HepG2 (cell line): ENCODE data around the gene KBTBD13. TPM values are rescaled to one million over a fixed set of nuclear protein-coding genes. Genes with fewer than 3 reads are reported as not detected.

Source experiments
- ATAC-seq: fragments of 200-7000 bp; cut with Tn5 transposase; 3 replicates; pipeline ENCODE4 v1.9.1; 2020; ENCODE audit warnings: mild to moderate bottlenecking, moderate library complexity
- BruUV-seq: library from RNA; stranded (reverse); fragments of 400-500 nt; replicated peaks from 2 replicates; lab custom pipeline; 2021; lab: Mats Ljungman, UMichigan
- CTCF ChIA-PET: fragments of 300-600 bp; formaldehyde crosslinking; extraction: SDS; loops from one replicate; lab custom pipeline; 2021; ENCODE audit warnings: low total read pairs, inconsistent platforms, low intra/inter-chr PET ratio; lab: Yijun Ruan, JAX
- POLR2A ChIA-PET: fragments of 350-600 bp; sonication (Branson Sonifier 250); formaldehyde crosslinking; loops from one replicate; lab custom pipeline; 2020; ENCODE audit warnings: antibody characterized with exemption, inconsistent platforms; lab: Yijun Ruan, JAX
- DNase-seq: peaks from one replicate; pipeline ENCODE4 v3.0.0-alpha.2; 2015; ENCODE audit warnings: low spot score
- FAIRE-seq: peaks from 3 replicates; lab custom pipeline; 2011; peaks lifted over from hg19 to GRCh38; lab: Jason Lieb, UNC
- H2AFZ ChIP-seq: one replicate; pipeline ENCODE4 v1.6.1; 2011; ENCODE audit warnings: low read length, inconsistent platforms
- H3K27ac ChIP-seq: fragments of 300-600 bp; 3 replicates; pipeline ENCODE4 v1.8.0; 2011; ENCODE audit warnings: mixed run types, mild to moderate bottlenecking, mixed read lengths, low read length, inconsistent platforms; ENCODE audit not compliant: insufficient read depth; ENCODE audit errors: extremely low read length
- H3K27me3 ChIP-seq, 2 experiments: fragments of 200-600 bp in 1 of 2; 2 replicates in 1 of 2; 3 replicates in 1 of 2; pipeline versions ENCODE4 v1.6.0 to v1.8.0; 2011; ENCODE audit warnings: low read length in 2 of 2, mild to moderate bottlenecking in 2 of 2, moderate library complexity in 2 of 2, inconsistent platforms in 1 of 2; ENCODE audit not compliant: insufficient read depth in 2 of 2, control insufficient read depth in 1 of 2
- H3K36me3 ChIP-seq, 2 experiments: fragments of 200-600 bp in 1 of 2; replicated peaks in 1 of 2; 2 replicates in 1 of 2; 3 replicates in 1 of 2; pipeline versions ENCODE4 v1.5.1 to v1.8.0; 2011; ENCODE audit warnings: low read length in 2 of 2, inconsistent platforms in 1 of 2; ENCODE audit not compliant: insufficient read depth in 2 of 2, control insufficient read depth in 1 of 2
- H3K4me1 ChIP-seq: 2 replicates; pipeline ENCODE4 v1.5.1; 2012; ENCODE audit warnings: low read length, inconsistent platforms; ENCODE audit not compliant: insufficient read depth
- H3K4me2 ChIP-seq: 2 replicates; pipeline ENCODE4 v1.6.0; 2011; ENCODE audit warnings: low read depth, low read length, inconsistent platforms
- H3K4me3 ChIP-seq, 3 experiments: fragments of 200-600 bp in 1 of 3; sonication (generic), shearing (Covaris generic) in 1 of 3; replicated peaks in 1 of 3; 2 replicates each; pipeline ENCODE4 v1.5.1; 2011 to 2016; ENCODE audit warnings: low read length in 3 of 3, inconsistent platforms in 2 of 3, low read depth in 2 of 3, mild to moderate bottlenecking in 2 of 3, control low read depth in 1 of 3, mixed read lengths in 1 of 3; ENCODE audit not compliant: insufficient read depth in 1 of 3
- H3K79me2 ChIP-seq: one replicate; pipeline ENCODE4 v1.6.1; 2011; ENCODE audit warnings: low read length, inconsistent platforms; ENCODE audit not compliant: insufficient read depth
- H3K9ac ChIP-seq: 2 replicates; pipeline ENCODE4 v1.6.0; 2011; ENCODE audit warnings: mild to moderate bottlenecking, low read depth, low read length, inconsistent platforms; ENCODE audit not compliant: insufficient read depth
- H3K9me3 ChIP-seq: 2 replicates; pipeline ENCODE4 v1.5.1; 2012; ENCODE audit warnings: mild to moderate bottlenecking, low read length
- H4K20me1 ChIP-seq: 2 replicates; pipeline ENCODE4 v1.6.0; 2011; ENCODE audit warnings: inconsistent platforms, mild to moderate bottlenecking, low read length, moderate library complexity; ENCODE audit not compliant: insufficient read depth
- CENPT ChIP-seq: sonication (generic); formaldehyde crosslinking; IDR thresholded peaks from 2 replicates; pipeline ENCODE4 v1.8.0; 2022; ENCODE audit warnings: low read depth, mild to moderate bottlenecking, moderate library complexity, missing genetic modification reagents
- DMAP1 ChIP-seq: IDR thresholded peaks from 2 replicates; pipeline ENCODE4 v1.6.1; 2016
- GATAD2A ChIP-seq: IDR thresholded peaks from 2 replicates; pipeline ENCODE4 v1.6.1; 2016
- GTF3A ChIP-seq: sonication (generic); formaldehyde crosslinking; conservative IDR thresholded peaks from 2 replicates; pipeline ENCODE4 v1.4.0; 2020; ENCODE audit warnings: mild to moderate bottlenecking, missing genetic modification reagents
- HOXA9 ChIP-seq: sonication (generic); formaldehyde crosslinking; IDR thresholded peaks from 2 replicates; pipeline ENCODE4 v1.8.1; 2022; ENCODE audit warnings: missing genetic modification reagents, mild to moderate bottlenecking, moderate library complexity, borderline replicate concordance
- SP1 ChIP-seq, 2 experiments: fragments of 450-650 bp in 1 of 2; sonication (generic) in 1 of 2; formaldehyde crosslinking in 1 of 2; IDR thresholded peaks; 2 replicates each; pipeline versions ENCODE4 v1.4.0 to v1.6.1; 2016 to 2020; ENCODE audit warnings: missing genetic modification reagents in 1 of 2
- SP4 ChIP-seq: sonication (generic); formaldehyde crosslinking; IDR thresholded peaks from 2 replicates; pipeline ENCODE4 v1.8.1; 2023; ENCODE audit warnings: mild to moderate bottlenecking, missing genetic modification reagents
- SRF ChIP-seq: IDR thresholded peaks from 2 replicates; pipeline ENCODE4 v1.6.1; 2011; ENCODE audit warnings: mild to moderate bottlenecking, low read depth, low read length, moderate library complexity
- TEAD3 ChIP-seq: optimal IDR thresholded peaks from 2 replicates; pipeline ENCODE3; 2016; ENCODE audit warnings: borderline replicate concordance
- ZNF160 ChIP-seq: sonication (generic); formaldehyde crosslinking; IDR thresholded peaks from 2 replicates; pipeline ENCODE4 v1.8.0; 2022; ENCODE audit warnings: mild to moderate bottlenecking, inconsistent platforms, missing genetic modification reagents
- ZNF737 ChIP-seq: sonication (generic); formaldehyde crosslinking; IDR thresholded peaks from 2 replicates; pipeline ENCODE4 v1.5.0; 2020; ENCODE audit warnings: missing genetic modification reagents, mild to moderate bottlenecking, borderline replicate concordance
- ZNF792 ChIP-seq: IDR thresholded peaks from 2 replicates; pipeline ENCODE4 v1.6.1; 2016
- WGBS: methylation state at CpG from one replicate; pipeline ENCODE4 v1.1.6; 2017; ENCODE audit warnings: low lambda C conversion rate; 5-methylcytosine and 5-hydroxymethylcytosine counted together
- in situ Hi-C: cut with HindIII; loops from 2 replicates; pipeline ENCODE4 v1.10.0; 2017; ENCODE audit warnings: low pct_unique_long_range_greater_than_20kb; ENCODE audit not compliant: extremely low pct_ligation_motif_present
- intact Hi-C: fragments of 100-400 bp; cut with micrococcal nuclease; formaldehyde crosslinking; loops from one replicate; pipeline ENCODE4 v1.10.0; 2022; ENCODE audit not compliant: unreplicated experiment
- polyA plus RNA-seq, 8 experiments: library from polyadenylated mRNA; depleted of rRNA in 3 of 8; stranded (reverse) in 7 of 8; unstranded in 1 of 8; fragments of >200 nt; fragmentation: Illumina TruSeq in 4 of 8; extraction: Trizol in 4 of 8; gene quantifications; 2 replicates each; pipeline versions ENCODE4 v1.2.1 to v1.2.3, GENCODE V29; 2011 to 2016; ENCODE audit warnings: low read depth in 4 of 8, missing spikeins in 1 of 8, mixed read lengths in 1 of 8; ENCODE audit not compliant: insufficient read depth in 1 of 8
- total RNA-seq, 5 experiments: library from RNA; depleted of rRNA; stranded (reverse); fragments of >200 nt; fragmentation: Illumina TruSeq; extraction: Trizol; gene quantifications; 2 replicates each; pipeline ENCODE4 v1.2.3, GENCODE V29; 2016; ENCODE audit warnings: low read depth in 1 of 5
- TF ChIP-seq, protein P1 (sequence below): sonication (generic); formaldehyde crosslinking; IDR thresholded peaks from 2 replicates; pipeline ENCODE4 v1.4.0; 2020; ENCODE audit warnings: missing genetic modification reagents
- TF ChIP-seq, protein P2 (sequence below): sonication (generic); formaldehyde crosslinking; IDR thresholded peaks from 2 replicates; pipeline ENCODE4 v1.8.0; 2022; ENCODE audit warnings: missing genetic modification reagents, mild to moderate bottlenecking, moderate library complexity, borderline replicate concordance

The KBTBD13 gene
- total and polyA plus RNA-seq, 2 of the 13 experiments (the other 11 are each of a cell fraction or from before 2014, with no cell fraction given) = not detected

DNA sequence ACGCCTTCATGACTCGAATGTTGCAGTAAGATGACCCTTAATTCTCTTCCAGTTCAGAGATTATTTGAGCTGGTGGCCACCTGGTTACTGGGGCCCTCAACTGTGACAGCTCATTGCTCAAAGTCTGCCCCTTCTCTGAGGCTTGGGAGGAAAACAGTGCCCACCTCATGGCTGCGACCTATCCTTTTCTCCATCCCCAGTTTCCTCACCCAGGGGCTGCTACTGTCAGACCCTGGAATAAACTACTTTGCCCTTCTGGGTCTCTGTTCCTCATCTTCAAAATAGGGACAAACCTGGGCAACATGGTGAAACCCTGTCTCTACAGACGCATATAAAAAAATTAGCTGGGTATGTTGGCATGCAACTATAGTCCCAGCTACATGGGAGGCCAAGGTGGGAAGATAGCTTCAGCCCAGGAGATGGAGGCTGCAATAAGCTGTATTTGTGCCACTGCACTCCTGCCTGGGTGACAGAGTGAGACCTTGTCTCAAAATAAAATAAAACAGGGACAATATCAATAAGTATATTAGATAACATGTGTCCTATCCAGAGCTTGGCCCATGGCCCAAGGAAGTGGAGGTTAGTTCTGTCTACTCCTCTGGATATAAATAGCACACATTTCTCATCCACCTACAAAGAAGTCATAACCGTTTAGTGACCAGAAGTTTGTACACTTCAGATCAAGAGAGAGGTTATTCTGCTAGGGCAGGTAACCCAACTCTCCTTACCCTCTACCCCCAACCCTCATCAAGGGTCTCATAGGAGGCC lies 6.6 kb upstream of the KBTBD13 start:
- Histone ChIP-seq H3K4me1 (peaks cover 18% of the 10 kb centered on the region; the same call in 1 of the 2 replicates), H3K9ac (no peak overlapping the region), H3K4me2 (no peak overlapping the region), H3K27ac (no peak overlapping the region), H2AFZ (no peak overlapping the region), H3K4me3 (no peak overlapping the region), H3K27me3 (peaks cover 1 to 15% of the 10 kb centered on the region in 2 experiments; a peak in 4 of 5 replicates), H3K36me3 (no peaks in the 10 kb centered on the region), H4K20me1 (no peaks in the 10 kb centered on the region), H3K9me3 (no peaks in the 10 kb centered on the region), H3K79me2 (no peaks in the 10 kb centered on the region)
- no peak for FAIRE-seq
- in situ Hi-C loops = no loop called here
- no peak for ATAC-seq
- BruUV-seq = no TSS peak
- intact Hi-C loops = no loop called here
- ChIA-PET CTCF (no interaction called here), POLR2A (interaction anchor here (0.7 to 1.5 kb wide), 2 partner anchors 12 to 235 kb away, joined by 4 to 6 read pairs; partner anchors contain the start of gene RNU5B-1)
- TF ChIP-seq, protein P1, sequence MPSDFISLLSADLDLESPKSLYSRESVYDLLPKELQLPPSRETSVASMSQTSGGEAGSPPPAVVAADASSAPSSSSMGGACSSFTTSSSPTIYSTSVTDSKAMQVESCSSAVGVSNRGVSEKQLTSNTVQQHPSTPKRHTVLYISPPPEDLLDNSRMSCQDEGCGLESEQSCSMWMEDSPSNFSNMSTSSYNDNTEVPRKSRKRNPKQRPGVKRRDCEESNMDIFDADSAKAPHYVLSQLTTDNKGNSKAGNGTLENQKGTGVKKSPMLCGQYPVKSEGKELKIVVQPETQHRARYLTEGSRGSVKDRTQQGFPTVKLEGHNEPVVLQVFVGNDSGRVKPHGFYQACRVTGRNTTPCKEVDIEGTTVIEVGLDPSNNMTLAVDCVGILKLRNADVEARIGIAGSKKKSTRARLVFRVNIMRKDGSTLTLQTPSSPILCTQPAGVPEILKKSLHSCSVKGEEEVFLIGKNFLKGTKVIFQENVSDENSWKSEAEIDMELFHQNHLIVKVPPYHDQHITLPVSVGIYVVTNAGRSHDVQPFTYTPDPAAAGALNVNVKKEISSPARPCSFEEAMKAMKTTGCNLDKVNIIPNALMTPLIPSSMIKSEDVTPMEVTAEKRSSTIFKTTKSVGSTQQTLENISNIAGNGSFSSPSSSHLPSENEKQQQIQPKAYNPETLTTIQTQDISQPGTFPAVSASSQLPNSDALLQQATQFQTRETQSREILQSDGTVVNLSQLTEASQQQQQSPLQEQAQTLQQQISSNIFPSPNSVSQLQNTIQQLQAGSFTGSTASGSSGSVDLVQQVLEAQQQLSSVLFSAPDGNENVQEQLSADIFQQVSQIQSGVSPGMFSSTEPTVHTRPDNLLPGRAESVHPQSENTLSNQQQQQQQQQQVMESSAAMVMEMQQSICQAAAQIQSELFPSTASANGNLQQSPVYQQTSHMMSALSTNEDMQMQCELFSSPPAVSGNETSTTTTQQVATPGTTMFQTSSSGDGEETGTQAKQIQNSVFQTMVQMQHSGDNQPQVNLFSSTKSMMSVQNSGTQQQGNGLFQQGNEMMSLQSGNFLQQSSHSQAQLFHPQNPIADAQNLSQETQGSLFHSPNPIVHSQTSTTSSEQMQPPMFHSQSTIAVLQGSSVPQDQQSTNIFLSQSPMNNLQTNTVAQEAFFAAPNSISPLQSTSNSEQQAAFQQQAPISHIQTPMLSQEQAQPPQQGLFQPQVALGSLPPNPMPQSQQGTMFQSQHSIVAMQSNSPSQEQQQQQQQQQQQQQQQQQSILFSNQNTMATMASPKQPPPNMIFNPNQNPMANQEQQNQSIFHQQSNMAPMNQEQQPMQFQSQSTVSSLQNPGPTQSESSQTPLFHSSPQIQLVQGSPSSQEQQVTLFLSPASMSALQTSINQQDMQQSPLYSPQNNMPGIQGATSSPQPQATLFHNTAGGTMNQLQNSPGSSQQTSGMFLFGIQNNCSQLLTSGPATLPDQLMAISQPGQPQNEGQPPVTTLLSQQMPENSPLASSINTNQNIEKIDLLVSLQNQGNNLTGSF = no peak
- no peak for TF ChIP-seq ZNF737 (CRISPR knock-in tag)
- TF ChIP-seq ZNF792 (CRISPR knock-in tag) = no peak
- no peak for TF ChIP-seq TEAD3
- no peak for TF ChIP-seq SRF
- TF ChIP-seq, protein P2, sequence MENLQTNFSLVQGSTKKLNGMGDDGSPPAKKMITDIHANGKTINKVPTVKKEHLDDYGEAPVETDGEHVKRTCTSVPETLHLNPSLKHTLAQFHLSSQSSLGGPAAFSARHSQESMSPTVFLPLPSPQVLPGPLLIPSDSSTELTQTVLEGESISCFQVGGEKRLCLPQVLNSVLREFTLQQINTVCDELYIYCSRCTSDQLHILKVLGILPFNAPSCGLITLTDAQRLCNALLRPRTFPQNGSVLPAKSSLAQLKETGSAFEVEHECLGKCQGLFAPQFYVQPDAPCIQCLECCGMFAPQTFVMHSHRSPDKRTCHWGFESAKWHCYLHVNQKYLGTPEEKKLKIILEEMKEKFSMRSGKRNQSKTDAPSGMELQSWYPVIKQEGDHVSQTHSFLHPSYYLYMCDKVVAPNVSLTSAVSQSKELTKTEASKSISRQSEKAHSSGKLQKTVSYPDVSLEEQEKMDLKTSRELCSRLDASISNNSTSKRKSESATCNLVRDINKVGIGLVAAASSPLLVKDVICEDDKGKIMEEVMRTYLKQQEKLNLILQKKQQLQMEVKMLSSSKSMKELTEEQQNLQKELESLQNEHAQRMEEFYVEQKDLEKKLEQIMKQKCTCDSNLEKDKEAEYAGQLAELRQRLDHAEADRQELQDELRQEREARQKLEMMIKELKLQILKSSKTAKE (CRISPR knock-in tag) = no peak
- TF ChIP-seq SP4 (CRISPR knock-in tag) = no peak
- TF ChIP-seq GATAD2A = no peak
- no peak for TF ChIP-seq SP1 (IDR thresholded peaks at IDR 0.05)
- TF ChIP-seq SP1 (CRISPR knock-in tag; IDR thresholded peaks at IDR 0.05) = no peak
- no peak for TF ChIP-seq DMAP1
- TF ChIP-seq HOXA9 (CRISPR knock-in tag) = no peak
- no peak for TF ChIP-seq ZNF160 (CRISPR knock-in tag)
- TF ChIP-seq CENPT (CRISPR knock-in tag) = no peak
- TF ChIP-seq GTF3A (CRISPR knock-in tag) = no peak
- WGBS = 33% methylated on average over 3 of the region's 5 CpGs
- DNase-seq = no peak
